MCF 10A (cell line): Measurements from ENCODE around the gene TLCD5. TPM values are rescaled to one million over a fixed set of nuclear protein-coding genes. Genes with fewer than 3 reads are reported as not detected.

Experiments
- BruUV-seq: library from RNA; stranded (reverse); fragments of 400-500 nt; replicated peaks from 2 replicates; lab custom pipeline; 2021; lab: Mats Ljungman, UMichigan
- CTCF ChIA-PET: fragments of 300-600 bp; sonication (Branson Sonifier 250); formaldehyde crosslinking; extraction: SDS; loops from one replicate; lab custom pipeline; 2021; ENCODE audit warnings: antibody characterized with exemption, inconsistent platforms; lab: Yijun Ruan, JAX
- POLR2A ChIA-PET: fragments of 300-600, 350-650 bp; sonication (Branson Sonifier 250); formaldehyde crosslinking; extraction: SDS; loops from one replicate; lab custom pipeline; 2020; ENCODE audit warnings: antibody characterized with exemption, inconsistent platforms; lab: Yijun Ruan, JAX
- DNase-seq: peaks from one replicate; pipeline ENCODE4 v3.0.0-alpha.2; 2018; ENCODE audit not compliant: unreplicated experiment
- H3K27ac Mint-ChIP-seq: one replicate; pipeline ENCODE4 v1.8.0; 2022; ENCODE audit warnings: mild to moderate bottlenecking, low read depth, mixed read lengths; ENCODE audit not compliant: unreplicated experiment
- H3K27me3 Mint-ChIP-seq: one replicate; pipeline ENCODE4 v1.8.0; 2022; ENCODE audit warnings: mixed read lengths; ENCODE audit not compliant: insufficient read depth, unreplicated experiment
- H3K36me3 Mint-ChIP-seq: one replicate; pipeline ENCODE4 v1.8.0; 2022; ENCODE audit warnings: mild to moderate bottlenecking, moderate library complexity, mixed read lengths; ENCODE audit not compliant: insufficient read depth, unreplicated experiment
- H3K4me1 Mint-ChIP-seq: one replicate; pipeline ENCODE4 v1.8.0; 2022; ENCODE audit warnings: mixed read lengths; ENCODE audit not compliant: insufficient read depth, unreplicated experiment
- H3K4me3 Mint-ChIP-seq: one replicate; pipeline ENCODE4 v1.8.0; 2022; ENCODE audit warnings: mild to moderate bottlenecking, moderate library complexity, mixed read lengths; ENCODE audit not compliant: unreplicated experiment
- H3K9me3 Mint-ChIP-seq: one replicate; pipeline ENCODE4 v1.8.0; 2022; ENCODE audit warnings: mixed read lengths; ENCODE audit not compliant: unreplicated experiment
- intact Hi-C: fragments of 100-400 bp; cut with micrococcal nuclease; formaldehyde crosslinking; loops from 2 replicates; pipeline ENCODE4 v1.14.1; 2022
- total RNA-seq: library from RNA; stranded (reverse); gene quantifications from 2 replicates; pipeline ENCODE4 v1.2.3, GENCODE V29; 2022
- TF ChIP-seq, protein P1 (sequence below): fragments of 200-600 bp; IDR thresholded peaks from one replicate; pipeline ENCODE4 v1.8.0; 2022; ENCODE audit warnings: antibody characterized with exemption, mild to moderate bottlenecking; ENCODE audit not compliant: unreplicated experiment

The TLCD5 gene
- total RNA-seq, 1 experiment from 2014 or later, result 9.6 TPM

DNA sequence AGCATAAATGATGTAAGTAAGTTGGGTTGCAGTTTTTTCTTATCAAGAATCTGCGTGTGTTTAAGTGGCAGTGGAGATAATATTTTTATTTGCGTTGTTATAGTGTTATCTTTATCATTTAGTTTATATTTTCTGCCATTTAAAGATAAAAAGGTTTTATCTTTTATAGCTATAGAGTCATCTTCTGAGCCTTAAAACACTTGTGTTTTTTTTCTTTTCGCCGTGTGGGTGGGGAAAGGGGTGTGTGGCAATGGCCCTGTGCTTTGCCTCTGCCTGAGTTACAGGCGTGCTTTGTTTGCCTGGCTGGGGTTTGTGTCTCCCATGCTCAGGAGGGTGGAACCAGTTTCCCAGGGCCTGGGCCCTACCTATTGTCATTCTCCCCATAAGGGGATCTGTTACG is 27.3 kb downstream of the TLCD5 start:
- no peak for DNase-seq
- no peaks in the 10 kb centered on the region for H3K27me3 Mint-ChIP-seq
- H3K4me3 Mint-ChIP-seq, result no peak overlapping the region
- no peak overlapping the region for H3K27ac Mint-ChIP-seq
- BruUV-seq, result no TSS peak
- peaks cover 10% of the 10 kb centered on the region for H3K4me1 Mint-ChIP-seq
- intact Hi-C loops, result no loop called here
- TF ChIP-seq, protein P1, sequence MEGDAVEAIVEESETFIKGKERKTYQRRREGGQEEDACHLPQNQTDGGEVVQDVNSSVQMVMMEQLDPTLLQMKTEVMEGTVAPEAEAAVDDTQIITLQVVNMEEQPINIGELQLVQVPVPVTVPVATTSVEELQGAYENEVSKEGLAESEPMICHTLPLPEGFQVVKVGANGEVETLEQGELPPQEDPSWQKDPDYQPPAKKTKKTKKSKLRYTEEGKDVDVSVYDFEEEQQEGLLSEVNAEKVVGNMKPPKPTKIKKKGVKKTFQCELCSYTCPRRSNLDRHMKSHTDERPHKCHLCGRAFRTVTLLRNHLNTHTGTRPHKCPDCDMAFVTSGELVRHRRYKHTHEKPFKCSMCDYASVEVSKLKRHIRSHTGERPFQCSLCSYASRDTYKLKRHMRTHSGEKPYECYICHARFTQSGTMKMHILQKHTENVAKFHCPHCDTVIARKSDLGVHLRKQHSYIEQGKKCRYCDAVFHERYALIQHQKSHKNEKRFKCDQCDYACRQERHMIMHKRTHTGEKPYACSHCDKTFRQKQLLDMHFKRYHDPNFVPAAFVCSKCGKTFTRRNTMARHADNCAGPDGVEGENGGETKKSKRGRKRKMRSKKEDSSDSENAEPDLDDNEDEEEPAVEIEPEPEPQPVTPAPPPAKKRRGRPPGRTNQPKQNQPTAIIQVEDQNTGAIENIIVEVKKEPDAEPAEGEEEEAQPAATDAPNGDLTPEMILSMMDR, result no peak
- CTCF ChIA-PET, result no interaction called here
- no peaks in the 10 kb centered on the region for H3K9me3 Mint-ChIP-seq
- H3K36me3 Mint-ChIP-seq, result no peaks in the 10 kb centered on the region
- POLR2A ChIA-PET, result no interaction called here

DNA sequence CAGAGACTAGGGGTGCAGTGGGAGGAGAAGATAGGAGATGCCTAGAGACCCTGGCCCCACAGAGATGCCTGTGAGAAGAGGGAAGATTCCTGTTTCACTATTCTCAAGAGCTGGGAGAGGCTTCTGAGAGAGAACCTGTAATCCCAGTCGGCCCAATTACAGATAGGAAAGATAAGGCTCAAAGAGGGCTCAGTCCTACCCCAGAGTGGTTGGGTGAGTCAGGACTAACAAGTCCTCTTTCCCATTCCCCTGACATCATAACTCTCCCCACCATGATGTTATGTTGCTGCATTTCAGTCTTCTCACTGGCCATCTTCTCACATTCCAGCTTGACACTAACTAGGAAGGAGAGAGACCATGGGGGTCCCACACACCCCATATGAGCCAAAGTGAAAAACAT is 29.0 kb downstream of the TLCD5 start:
- H3K27ac Mint-ChIP-seq, result no peak overlapping the region
- no peaks in the 10 kb centered on the region for H3K36me3 Mint-ChIP-seq
- no peak overlapping the region for H3K4me3 Mint-ChIP-seq
- no TSS peak for BruUV-seq
- ChIA-PET CTCF (no interaction called here), POLR2A (no interaction called here)
- TF ChIP-seq, protein P1, result no peak
- intact Hi-C loops, result no loop called here
- H3K27me3 Mint-ChIP-seq, result no peaks in the 10 kb centered on the region
- no peaks in the 10 kb centered on the region for H3K9me3 Mint-ChIP-seq
- H3K4me1 Mint-ChIP-seq, result peaks cover 6% of the 10 kb centered on the region
- no peak for DNase-seq

DNA sequence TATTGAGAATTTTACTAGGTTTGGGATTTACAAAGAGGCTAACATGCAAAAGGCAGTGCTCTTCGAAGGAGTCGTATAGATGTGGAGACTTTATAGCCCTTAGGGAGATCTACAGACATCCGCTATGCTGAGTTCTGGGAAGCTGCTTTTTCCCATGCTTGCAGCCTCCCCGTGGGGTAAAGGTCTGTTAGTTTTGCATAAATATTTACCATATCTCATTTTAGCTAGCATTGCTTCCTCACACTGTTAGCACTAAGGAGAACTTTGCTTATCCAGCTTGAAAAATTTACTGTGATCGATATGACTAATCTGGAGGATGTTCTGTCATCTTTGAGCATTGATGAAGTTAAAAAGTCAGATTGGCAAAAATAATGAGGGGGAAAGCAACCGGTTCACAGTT is 29.7 kb downstream of the TLCD5 start:
- Mint-ChIP-seq H3K9me3 (no peaks in the 10 kb centered on the region), H3K36me3 (peaks cover 2% of the 10 kb centered on the region), H3K27me3 (no peaks in the 10 kb centered on the region), H3K27ac (no peak overlapping the region), H3K4me3 (no peak overlapping the region), H3K4me1 (peaks cover 6% of the 10 kb centered on the region)
- TF ChIP-seq, protein P1, result no peak
- ChIA-PET POLR2A (no interaction called here), CTCF (no interaction called here)
- BruUV-seq, result no TSS peak
- intact Hi-C loops, result no loop called here
- DNase-seq, result no peak

DNA sequence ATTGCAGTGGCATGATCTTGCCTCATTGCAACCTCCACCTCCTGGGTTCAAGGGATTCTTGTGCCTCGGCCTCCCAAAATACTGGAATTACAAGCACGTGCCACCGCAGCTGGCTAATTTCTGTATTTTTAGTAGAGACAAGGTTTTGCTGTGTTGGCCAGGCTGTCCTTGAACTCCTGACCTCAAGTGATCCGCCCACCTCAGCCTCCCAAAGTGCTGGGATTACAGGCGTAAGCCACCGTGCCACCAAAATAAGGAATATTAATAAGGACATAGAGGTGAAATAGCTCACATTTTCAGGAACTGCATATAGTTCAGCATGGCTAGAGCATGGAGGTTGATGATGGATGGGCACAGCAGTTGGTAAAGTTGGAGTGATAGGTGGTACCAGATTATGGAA is 32.5 kb downstream of the TLCD5 start:
- Mint-ChIP-seq H3K27ac (no peak overlapping the region), H3K9me3 (no peaks in the 10 kb centered on the region), H3K36me3 (peaks cover 5% of the 10 kb centered on the region), H3K4me1 (peaks cover 6% of the 10 kb centered on the region), H3K4me3 (no peak overlapping the region), H3K27me3 (no peaks in the 10 kb centered on the region)
- no peak for DNase-seq
- intact Hi-C loops, result no loop called here
- ChIA-PET POLR2A (no interaction called here), CTCF (interaction anchor here (0.6 kb wide), 1 partner anchor 246 kb away, joined by 3 read pairs; no protein-coding TSS in a partner anchor)
- TF ChIP-seq, protein P1, result no peak
- no TSS peak for BruUV-seq
